ENCODE measurements around the gene MORF4L1. TPM values are rescaled to one million over a fixed set of nuclear protein-coding genes. Genes with fewer than 3 reads are reported as not detected.

MORF4L1 gene
- total RNA-seq, 1 donor = 456 TPM

DNA sequence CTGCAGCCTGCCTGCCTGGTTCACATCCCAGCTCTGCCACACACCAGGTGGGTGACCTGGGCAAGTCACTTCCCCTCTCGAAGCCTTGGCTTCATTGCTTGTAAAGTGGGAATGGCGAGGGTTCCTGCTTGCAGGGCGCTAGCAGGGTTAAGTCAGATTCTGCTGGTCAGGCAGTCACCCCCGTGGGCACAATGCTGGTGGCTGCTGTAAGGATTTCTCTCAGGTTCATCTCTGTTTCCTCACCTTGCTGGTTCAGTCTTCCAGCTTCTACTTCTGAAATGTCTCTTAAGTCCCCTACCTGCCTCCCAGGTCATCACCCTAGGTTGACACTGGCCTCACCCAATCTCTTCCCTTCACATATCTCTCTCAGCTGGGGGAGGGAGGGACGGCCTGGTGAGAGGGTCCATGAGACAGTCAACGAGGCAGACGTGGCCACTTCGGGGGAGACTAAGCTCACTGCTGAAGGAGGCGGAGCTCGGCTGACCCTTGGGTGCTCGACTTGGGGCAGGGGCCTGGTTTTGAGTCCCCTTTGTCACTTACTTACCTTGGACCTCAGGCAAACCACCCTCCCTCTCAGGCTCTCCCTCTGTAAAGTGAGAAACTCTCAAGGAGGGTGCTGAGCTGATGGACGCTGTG, 60.6 kb downstream of the MORF4L1 start:
- Histone ChIP-seq H3K4me3 (ENCODE audit: insufficient read depth, low read length) (no peak overlapping the region), H2AFZ (ENCODE audit: low read length) (no peak overlapping the region), H3K79me2 (ENCODE audit: insufficient read depth, low read length) (no peaks in the 10 kb centered on the region), H3K4me1 (ENCODE audit: insufficient read depth, low read length) (peaks cover 28% of the 10 kb centered on the region), H3K27ac (ENCODE audit: low read depth, low read length) (no peak overlapping the region), H3K36me3 (ENCODE audit: insufficient read depth, low read length) (no peaks in the 10 kb centered on the region), H3K27me3 (ENCODE audit: insufficient read depth, low read length) (peaks cover 15% of the 10 kb centered on the region), H3K9me3 (ENCODE audit: low read depth, low read length) (no peaks in the 10 kb centered on the region), H3K4me2 (ENCODE audit: insufficient read depth, low read length) (no peak overlapping the region), H4K20me1 (ENCODE audit: insufficient read depth, low read length) (no peaks in the 10 kb centered on the region)
- TF ChIP-seq, protein P1, sequence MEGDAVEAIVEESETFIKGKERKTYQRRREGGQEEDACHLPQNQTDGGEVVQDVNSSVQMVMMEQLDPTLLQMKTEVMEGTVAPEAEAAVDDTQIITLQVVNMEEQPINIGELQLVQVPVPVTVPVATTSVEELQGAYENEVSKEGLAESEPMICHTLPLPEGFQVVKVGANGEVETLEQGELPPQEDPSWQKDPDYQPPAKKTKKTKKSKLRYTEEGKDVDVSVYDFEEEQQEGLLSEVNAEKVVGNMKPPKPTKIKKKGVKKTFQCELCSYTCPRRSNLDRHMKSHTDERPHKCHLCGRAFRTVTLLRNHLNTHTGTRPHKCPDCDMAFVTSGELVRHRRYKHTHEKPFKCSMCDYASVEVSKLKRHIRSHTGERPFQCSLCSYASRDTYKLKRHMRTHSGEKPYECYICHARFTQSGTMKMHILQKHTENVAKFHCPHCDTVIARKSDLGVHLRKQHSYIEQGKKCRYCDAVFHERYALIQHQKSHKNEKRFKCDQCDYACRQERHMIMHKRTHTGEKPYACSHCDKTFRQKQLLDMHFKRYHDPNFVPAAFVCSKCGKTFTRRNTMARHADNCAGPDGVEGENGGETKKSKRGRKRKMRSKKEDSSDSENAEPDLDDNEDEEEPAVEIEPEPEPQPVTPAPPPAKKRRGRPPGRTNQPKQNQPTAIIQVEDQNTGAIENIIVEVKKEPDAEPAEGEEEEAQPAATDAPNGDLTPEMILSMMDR (IDR thresholded peaks at IDR 0.05; ENCODE audit: extremely low read depth, low read depth, low read length) = no peak
- DNase-seq (ENCODE audit: insufficient read length, low spot score, missing footprints) = no peak

DNA sequence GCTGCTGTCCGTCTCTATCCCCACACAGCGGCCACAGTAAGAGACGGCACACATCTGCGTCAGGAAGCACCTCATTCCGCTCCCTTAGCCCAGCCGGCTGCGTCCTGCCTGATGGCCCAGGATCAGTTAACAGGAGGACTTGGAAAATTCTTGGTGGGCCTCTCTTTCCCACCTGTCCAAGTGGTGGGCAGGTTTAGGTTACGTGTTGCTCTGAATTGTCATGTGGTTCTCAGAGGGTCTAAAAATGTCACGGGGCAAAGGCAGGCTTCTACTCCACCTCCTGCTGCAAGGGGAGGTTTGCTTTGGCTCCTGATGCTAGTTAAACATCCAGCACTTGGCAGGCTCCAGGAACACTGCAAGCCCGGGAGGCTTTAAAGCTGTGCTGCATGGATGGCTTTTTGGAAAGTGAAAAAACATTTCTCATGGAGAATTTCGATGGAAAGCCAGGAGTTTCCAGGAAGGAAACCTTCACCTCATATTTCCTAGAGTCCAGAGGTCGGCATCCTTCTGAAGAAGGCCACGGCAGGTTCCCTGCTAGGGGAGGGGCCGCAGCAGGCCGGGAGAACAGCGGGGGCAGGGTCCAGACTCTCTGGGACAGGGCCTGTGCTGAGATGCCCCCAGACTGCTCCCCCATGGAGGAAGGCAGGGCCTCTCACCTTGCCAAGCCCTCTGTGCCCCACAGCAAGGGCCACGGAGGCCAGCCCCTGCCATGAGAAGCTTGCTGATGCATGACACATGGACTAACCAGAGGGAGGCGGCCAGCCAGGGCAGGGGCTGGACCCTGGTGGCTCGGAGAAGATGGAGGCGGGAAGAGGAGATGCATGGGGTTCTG, 61.3 kb downstream of the MORF4L1 start:
- Histone ChIP-seq H3K36me3 (ENCODE audit: insufficient read depth, low read length) (no peaks in the 10 kb centered on the region), H2AFZ (ENCODE audit: low read length) (no peak overlapping the region), H4K20me1 (ENCODE audit: insufficient read depth, low read length) (no peaks in the 10 kb centered on the region), H3K4me3 (ENCODE audit: insufficient read depth, low read length) (no peak overlapping the region), H3K27me3 (ENCODE audit: insufficient read depth, low read length) (peaks cover 15% of the 10 kb centered on the region), H3K4me2 (ENCODE audit: insufficient read depth, low read length) (peak overlapping the region; percentile 30), H3K27ac (ENCODE audit: low read depth, low read length) (no peak overlapping the region), H3K4me1 (ENCODE audit: insufficient read depth, low read length) (peaks cover 28% of the 10 kb centered on the region), H3K79me2 (ENCODE audit: insufficient read depth, low read length) (no peaks in the 10 kb centered on the region), H3K9me3 (ENCODE audit: low read depth, low read length) (no peaks in the 10 kb centered on the region)
- DNase-seq (ENCODE audit: insufficient read length, low spot score, missing footprints) = peak; percentile 91
- TF ChIP-seq, protein P1 (IDR thresholded peaks at IDR 0.05; ENCODE audit: extremely low read depth, low read depth, low read length) = no peak

DNA sequence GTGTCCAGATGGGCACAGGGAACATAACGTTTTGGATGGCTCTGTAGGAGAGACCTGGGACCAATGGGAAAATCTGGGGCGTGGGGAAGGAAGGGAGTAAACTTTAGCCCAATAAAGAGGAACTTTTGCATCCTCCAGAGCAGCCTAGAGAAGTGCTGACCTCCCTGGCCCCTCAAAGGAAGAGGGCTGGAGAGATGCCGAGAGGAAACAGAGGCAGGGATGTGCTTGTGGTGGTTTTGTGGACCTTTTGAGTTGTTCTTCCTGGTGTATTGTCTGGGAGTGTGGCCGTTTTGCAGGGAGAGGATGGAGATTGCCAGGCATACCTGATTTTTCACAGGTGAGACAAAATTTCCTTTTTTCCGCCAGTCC, 61.9 kb downstream of the MORF4L1 start:
- no peak overlapping the region for H3K4me3 ChIP-seq (ENCODE audit: insufficient read depth, low read length)
- TF ChIP-seq, protein P1 (IDR thresholded peaks at IDR 0.05; ENCODE audit: extremely low read depth, low read depth, low read length) = no peak
- DNase-seq (ENCODE audit: insufficient read length, low spot score, missing footprints) = no peak

DNA sequence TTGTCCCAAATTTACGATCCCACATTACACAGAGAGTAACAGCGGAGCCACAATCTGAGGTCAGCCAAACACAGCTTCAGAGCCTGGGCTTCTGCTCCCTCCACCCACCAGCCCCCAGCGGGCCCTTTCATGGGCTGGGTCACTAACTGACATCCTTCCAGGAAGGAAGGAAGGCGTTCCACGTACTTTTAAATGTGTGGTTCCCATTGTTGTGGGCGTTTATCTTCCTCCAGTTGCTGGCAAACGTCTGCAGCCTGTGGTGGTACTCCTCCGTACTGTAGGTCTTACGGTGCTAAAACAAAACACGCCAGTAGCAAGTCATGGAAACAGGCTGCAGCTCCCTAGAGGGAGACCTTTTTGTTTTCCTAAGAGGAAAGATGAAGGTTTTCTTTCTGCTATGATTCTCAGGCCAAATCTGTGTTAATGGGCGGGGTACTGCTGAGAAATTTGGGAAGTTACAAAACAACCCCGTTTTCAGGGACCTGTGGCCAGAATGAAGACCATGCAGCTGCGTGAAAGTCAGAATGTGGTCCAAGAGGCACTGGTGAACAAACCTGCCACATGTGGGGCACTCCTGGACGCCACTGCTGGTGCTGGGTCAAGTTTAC, 64.5 kb downstream of the MORF4L1 start:
- H4K20me1 ChIP-seq (ENCODE audit: insufficient read depth, low read length) = no peaks in the 10 kb centered on the region
- no peak overlapping the region for H3K4me3 ChIP-seq (ENCODE audit: insufficient read depth, low read length)
- no peaks in the 10 kb centered on the region for H3K36me3 ChIP-seq (ENCODE audit: insufficient read depth, low read length)
- no peak overlapping the region for H2AFZ ChIP-seq (ENCODE audit: low read length)
- peaks cover 13% of the 10 kb centered on the region for H3K27me3 ChIP-seq (ENCODE audit: insufficient read depth, low read length)
- DNase-seq (ENCODE audit: insufficient read length, low spot score, missing footprints) = no peak
- H3K4me1 ChIP-seq (ENCODE audit: insufficient read depth, low read length) = peaks cover 11% of the 10 kb centered on the region
- TF ChIP-seq, protein P1 (IDR thresholded peaks at IDR 0.05; ENCODE audit: extremely low read depth, low read depth, low read length) = no peak
- H3K79me2 ChIP-seq (ENCODE audit: insufficient read depth, low read length) = no peaks in the 10 kb centered on the region
- H3K27ac ChIP-seq (ENCODE audit: low read depth, low read length) = no peak overlapping the region
- H3K4me2 ChIP-seq (ENCODE audit: insufficient read depth, low read length) = peak overlapping the region; percentile 23
- no peaks in the 10 kb centered on the region for H3K9me3 ChIP-seq (ENCODE audit: low read depth, low read length)

More for the DNA sequence above, 61.9 kb downstream of the MORF4L1 start:
- Histone ChIP-seq H3K9me3 (ENCODE audit: low read depth, low read length) (no peaks in the 10 kb centered on the region), H2AFZ (ENCODE audit: low read length) (no peak overlapping the region), H3K36me3 (ENCODE audit: insufficient read depth, low read length) (no peaks in the 10 kb centered on the region), H3K27ac (ENCODE audit: low read depth, low read length) (no peak overlapping the region), H3K4me2 (ENCODE audit: insufficient read depth, low read length) (no peak overlapping the region), H3K27me3 (ENCODE audit: insufficient read depth, low read length) (peaks cover 15% of the 10 kb centered on the region), H3K79me2 (ENCODE audit: insufficient read depth, low read length) (no peaks in the 10 kb centered on the region), H3K4me1 (ENCODE audit: insufficient read depth, low read length) (peaks cover 28% of the 10 kb centered on the region), H4K20me1 (ENCODE audit: insufficient read depth, low read length) (no peaks in the 10 kb centered on the region)
